Measurements from ENCODE around the gene HDHD3.

HDHD3 gene

GRCh38 chr9:113361304-113362018 lies 15.3 kb downstream of the HDHD3 start:
- no peak for DNase-seq

GRCh38 chr9:113360242-113360842 lies 16.4 kb downstream of the HDHD3 start:
- DNase-seq = no peak

- no peak for DNase-seq
Observed at GRCh38 chr9:113359385-113359784, 17.4 kb downstream of the HDHD3 start.

- no peak for DNase-seq
Observed at GRCh38 chr9:113356686-113357292, 20.0 kb downstream of the HDHD3 start.

- DNase-seq = no peak
Observed at GRCh38 chr9:113355040-113355596, 21.7 kb downstream of the HDHD3 start.

- DNase-seq = no peak
Observed at GRCh38 chr9:113352411-113352810, 24.4 kb downstream of the HDHD3 start.

GRCh38 chr9:113352006-113352405 lies 24.8 kb downstream of the HDHD3 start:
- no peak for DNase-seq

GRCh38 chr9:113350937-113351336 lies 25.8 kb downstream of the HDHD3 start:
- DNase-seq = peak; percentile 48 to 50

GRCh38 chr9:113350107-113350661 lies 26.6 kb downstream of the HDHD3 start:
- DNase-seq = peak in 1 of 2 donors; percentile 13

GRCh38 chr9:113349445-113350094 lies 27.2 kb downstream of the HDHD3 start, which contains the start of gene BSPRY:
Gene BSPRY, plus strand, starts transcription at chr9:113349541. Its CDS starts 39 bp downstream, at chr9:113349580.
- peak in 1 of 2 donors; percentile 12 for DNase-seq

GRCh38 chr9:113349066-113349444 lies 27.7 kb downstream of the HDHD3 start:
- DNase-seq = no peak

GRCh38 chr9:113348437-113348836 lies 28.3 kb downstream of the HDHD3 start:
- DNase-seq = no peak

- no peak for DNase-seq
Observed at GRCh38 chr9:113345671-113346070, 31.1 kb downstream of the HDHD3 start.

GRCh38 chr9:113345190-113345589 lies 31.6 kb downstream of the HDHD3 start:
- DNase-seq = no peak

- peak; percentile 35 to 54 for DNase-seq
Observed at GRCh38 chr9:113343732-113344231, 33.0 kb downstream of the HDHD3 start.

GRCh38 chr9:113341712-113342410 lies 34.9 kb downstream of the HDHD3 start:
- DNase-seq = no peak

GRCh38 chr9:113340011-113340699 lies 36.6 kb downstream of the HDHD3 start, which contains the start of gene WDR31:
Gene WDR31, minus strand, starts transcription at chr9:113340275. Its CDS starts 8,253 bp downstream, at chr9:113332022.
- peak; percentile 81 to 87 for DNase-seq

- no peak for DNase-seq
Observed at GRCh38 chr9:113337714-113338113, 39.1 kb downstream of the HDHD3 start.

GRCh38 chr9:113331780-113332179 lies 45.0 kb downstream of the HDHD3 start:
- no peak for DNase-seq

- no peak for DNase-seq
Observed at GRCh38 chr9:113328045-113328782, 48.6 kb downstream of the HDHD3 start.

Measured in inflammatory macrophage (primary cell).